GM12878 (cell line): ENCODE results near the gene SMARCE1. TPM values are rescaled to one million over a fixed set of nuclear protein-coding genes. Genes with fewer than 3 reads are reported as not detected.

Source experiments
- ASH2L ChIP-seq: fragments of 300-600, 200-600 bp; sonication (generic); IDR thresholded peaks from 2 replicates; pipeline ENCODE4 v1.6.1; 2017; ENCODE audit warnings: low read depth, mild to moderate bottlenecking, borderline replicate concordance
- ATF7 ChIP-seq: fragments of 450-650 bp; IDR thresholded peaks from 2 replicates; pipeline ENCODE4 v1.6.1; 2016; ENCODE audit warnings: low read depth, mild to moderate bottlenecking
- CHD2 ChIP-seq: IDR thresholded peaks from 2 replicates; pipeline ENCODE4 v1.6.1; 2011; ENCODE audit warnings: low read depth, low read length, improper control_type of control experiment, borderline replicate concordance
- ETV6 ChIP-seq, 2 experiments: fragments of 450-650 bp in 1 of 2; IDR thresholded peaks in 1 of 2; conservative IDR thresholded peaks in 1 of 2; 2 replicates each; pipeline ENCODE4 v1.6.1; 2014; ENCODE audit warnings: antibody characterized with exemption in 1 of 2, borderline replicate concordance in 1 of 2, low read depth in 1 of 2, mild to moderate bottlenecking in 1 of 2, moderate library complexity in 1 of 2
- NRF1 ChIP-seq: conservative IDR thresholded peaks from 2 replicates; pipeline ENCODE4 v1.6.1; 2011; ENCODE audit warnings: mild to moderate bottlenecking, low read depth, low read length, improper control_type of control experiment
- RB1 ChIP-seq: fragments of 450-650 bp; formaldehyde crosslinking; IDR thresholded peaks from 2 replicates; pipeline ENCODE4 v1.6.1; 2017; ENCODE audit warnings: mild to moderate bottlenecking, borderline replicate concordance
- RCOR1 ChIP-seq: conservative IDR thresholded peaks from 2 replicates; pipeline ENCODE4 v1.6.1; 2012; ENCODE audit warnings: low read depth, low read length, improper control_type of control experiment
- SIX5 ChIP-seq: IDR thresholded peaks from 2 replicates; pipeline ENCODE4 v1.6.1; 2011; ENCODE audit warnings: mild to moderate bottlenecking, low read depth, low read length, moderate library complexity; ENCODE audit not compliant: severe bottlenecking
- ZNF217 ChIP-seq: fragments of 450-650 bp; IDR thresholded peaks from 2 replicates; pipeline ENCODE4 v1.6.1; 2017; ENCODE audit warnings: antibody characterized with exemption, mild to moderate bottlenecking
- polyA plus RNA-seq, 11 experiments: library from polyadenylated mRNA; depleted of rRNA in 4 of 11; unstranded in 6 of 11; stranded (reverse) in 5 of 11; fragments of >200 nt; fragmentation: Nextera tagmentation in 4 of 11; fragmentation: Illumina TruSeq in 1 of 11; extraction: Ambion mirVana in 4 of 11; extraction: Trizol in 1 of 11; gene quantifications; 1 replicate in 1 of 11; 2 replicates in 10 of 11; pipeline versions ENCODE4 v1.2.1 to v1.2.3, GENCODE V29; 2011 to 2016; ENCODE audit warnings: inconsistent platforms in 2 of 11, missing spikeins in 2 of 11, low read depth in 1 of 11
- total RNA-seq, 4 experiments: library from RNA; depleted of rRNA in 3 of 4; stranded (reverse); fragments of >200 nt in 3 of 4; fragmentation: Illumina TruSeq in 1 of 4; extraction: Trizol in 1 of 4; gene quantifications; 2 replicates each; pipeline versions ENCODE4 v1.2.1 to v1.2.3, GENCODE V29; 2013 to 2021
- TF ChIP-seq, protein P1 (sequence below): fragments of 450-650 bp; IDR thresholded peaks from 2 replicates; pipeline ENCODE4 v1.6.1; 2014; ENCODE audit warnings: mild to moderate bottlenecking
- TF ChIP-seq, protein P2 (sequence below): IDR thresholded peaks from 2 replicates; pipeline ENCODE4 v1.6.1; 2011; ENCODE audit warnings: mild to moderate bottlenecking, low read depth, low read length, moderate library complexity; ENCODE audit not compliant: insufficient replicate concordance
- TF ChIP-seq, protein P3 (sequence below): fragments of 450-650 bp; conservative IDR thresholded peaks from 2 replicates; pipeline ENCODE4 v1.6.1; 2017; ENCODE audit warnings: mild to moderate bottlenecking, moderate library complexity
- TF ChIP-seq, protein P4 (sequence below): IDR thresholded peaks from 2 replicates; pipeline ENCODE4 v1.6.1; 2012; ENCODE audit warnings: low read depth, low read length, improper control_type of control experiment
- TF ChIP-seq, protein P5 (sequence below): IDR thresholded peaks from 2 replicates; pipeline ENCODE4 v1.6.1; 2012; ENCODE audit warnings: improper control_type of control experiment, low read depth, low read length; ENCODE audit not compliant: insufficient replicate concordance
- TF ChIP-seq, protein P6 (sequence below): fragments of 450-650 bp; formaldehyde crosslinking; IDR thresholded peaks from 2 replicates; pipeline ENCODE4 v1.5.0; 2022; ENCODE audit warnings: mild to moderate bottlenecking, missing genetic modification characterization

The SMARCE1 gene
- total and polyA plus RNA-seq, 10 of the 15 experiments (the other 5 are each of a cell fraction or from before 2014, with no cell fraction given): 87.9 to 191 (median 132) TPM

DNA sequence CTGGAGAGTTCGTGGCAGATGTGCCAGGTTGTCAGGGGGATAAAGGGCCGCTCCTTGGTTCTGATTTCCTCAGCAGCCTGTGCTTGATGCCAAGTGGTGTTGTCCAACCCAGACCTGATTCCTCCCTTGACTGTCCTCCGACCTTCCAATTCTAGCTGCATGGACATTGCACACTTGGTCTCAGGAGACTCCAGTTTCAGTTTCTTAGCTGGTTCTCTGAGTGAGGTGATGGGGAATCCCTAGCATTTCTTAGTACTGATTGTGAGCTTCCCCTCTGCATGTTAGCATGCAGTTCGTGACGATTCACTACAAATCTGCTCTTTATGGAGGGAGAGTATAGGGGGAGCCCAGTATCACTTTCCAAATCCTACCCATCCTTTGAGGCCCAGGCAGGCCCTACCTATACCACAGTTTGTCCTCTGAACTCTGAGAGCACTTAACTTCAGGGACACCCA, 70.0 kb downstream of the SMARCE1 start (continued):
- TF ChIP-seq, protein P1, sequence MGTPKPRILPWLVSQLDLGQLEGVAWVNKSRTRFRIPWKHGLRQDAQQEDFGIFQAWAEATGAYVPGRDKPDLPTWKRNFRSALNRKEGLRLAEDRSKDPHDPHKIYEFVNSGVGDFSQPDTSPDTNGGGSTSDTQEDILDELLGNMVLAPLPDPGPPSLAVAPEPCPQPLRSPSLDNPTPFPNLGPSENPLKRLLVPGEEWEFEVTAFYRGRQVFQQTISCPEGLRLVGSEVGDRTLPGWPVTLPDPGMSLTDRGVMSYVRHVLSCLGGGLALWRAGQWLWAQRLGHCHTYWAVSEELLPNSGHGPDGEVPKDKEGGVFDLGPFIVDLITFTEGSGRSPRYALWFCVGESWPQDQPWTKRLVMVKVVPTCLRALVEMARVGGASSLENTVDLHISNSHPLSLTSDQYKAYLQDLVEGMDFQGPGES: no peak
- TF ChIP-seq SIX5 (no peak), ATF7 (peak; percentile 96), CHD2 (peak; percentile 69; the same call in 1 of the 2 replicates), RCOR1 (peak; percentile 93; the same call in 1 of the 2 replicates), ASH2L (no peak), ETV6 (conservative IDR thresholded peaks at IDR 0.05 in 1 of 2, IDR thresholded peaks at IDR 0.05 in 1 of 2; ENCODE audit: borderline replicate concordance in 1 of 2, low read depth in 1 of 2) (peak in 1 of 2 experiments; percentile 81; a peak in 2 of 4 replicates), RB1 (no peak), NRF1 (no peak), ZNF217 (no peak)
- TF ChIP-seq, protein P2, sequence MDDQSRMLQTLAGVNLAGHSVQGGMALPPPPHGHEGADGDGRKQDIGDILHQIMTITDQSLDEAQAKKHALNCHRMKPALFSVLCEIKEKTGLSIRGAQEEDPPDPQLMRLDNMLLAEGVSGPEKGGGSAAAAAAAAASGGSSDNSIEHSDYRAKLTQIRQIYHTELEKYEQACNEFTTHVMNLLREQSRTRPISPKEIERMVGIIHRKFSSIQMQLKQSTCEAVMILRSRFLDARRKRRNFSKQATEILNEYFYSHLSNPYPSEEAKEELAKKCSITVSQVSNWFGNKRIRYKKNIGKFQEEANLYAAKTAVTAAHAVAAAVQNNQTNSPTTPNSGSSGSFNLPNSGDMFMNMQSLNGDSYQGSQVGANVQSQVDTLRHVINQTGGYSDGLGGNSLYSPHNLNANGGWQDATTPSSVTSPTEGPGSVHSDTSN: no peak
- TF ChIP-seq, protein P3, sequence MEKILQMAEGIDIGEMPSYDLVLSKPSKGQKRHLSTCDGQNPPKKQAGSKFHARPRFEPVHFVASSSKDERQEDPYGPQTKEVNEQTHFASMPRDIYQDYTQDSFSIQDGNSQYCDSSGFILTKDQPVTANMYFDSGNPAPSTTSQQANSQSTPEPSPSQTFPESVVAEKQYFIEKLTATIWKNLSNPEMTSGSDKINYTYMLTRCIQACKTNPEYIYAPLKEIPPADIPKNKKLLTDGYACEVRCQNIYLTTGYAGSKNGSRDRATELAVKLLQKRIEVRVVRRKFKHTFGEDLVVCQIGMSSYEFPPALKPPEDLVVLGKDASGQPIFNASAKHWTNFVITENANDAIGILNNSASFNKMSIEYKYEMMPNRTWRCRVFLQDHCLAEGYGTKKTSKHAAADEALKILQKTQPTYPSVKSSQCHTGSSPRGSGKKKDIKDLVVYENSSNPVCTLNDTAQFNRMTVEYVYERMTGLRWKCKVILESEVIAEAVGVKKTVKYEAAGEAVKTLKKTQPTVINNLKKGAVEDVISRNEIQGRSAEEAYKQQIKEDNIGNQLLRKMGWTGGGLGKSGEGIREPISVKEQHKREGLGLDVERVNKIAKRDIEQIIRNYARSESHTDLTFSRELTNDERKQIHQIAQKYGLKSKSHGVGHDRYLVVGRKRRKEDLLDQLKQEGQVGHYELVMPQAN: no peak
- TF ChIP-seq, protein P4, sequence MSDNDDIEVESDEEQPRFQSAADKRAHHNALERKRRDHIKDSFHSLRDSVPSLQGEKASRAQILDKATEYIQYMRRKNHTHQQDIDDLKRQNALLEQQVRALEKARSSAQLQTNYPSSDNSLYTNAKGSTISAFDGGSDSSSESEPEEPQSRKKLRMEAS: 0 out of 2 replicates have a peak, but pooled peaks have one; percentile 53
- TF ChIP-seq, protein P5, sequence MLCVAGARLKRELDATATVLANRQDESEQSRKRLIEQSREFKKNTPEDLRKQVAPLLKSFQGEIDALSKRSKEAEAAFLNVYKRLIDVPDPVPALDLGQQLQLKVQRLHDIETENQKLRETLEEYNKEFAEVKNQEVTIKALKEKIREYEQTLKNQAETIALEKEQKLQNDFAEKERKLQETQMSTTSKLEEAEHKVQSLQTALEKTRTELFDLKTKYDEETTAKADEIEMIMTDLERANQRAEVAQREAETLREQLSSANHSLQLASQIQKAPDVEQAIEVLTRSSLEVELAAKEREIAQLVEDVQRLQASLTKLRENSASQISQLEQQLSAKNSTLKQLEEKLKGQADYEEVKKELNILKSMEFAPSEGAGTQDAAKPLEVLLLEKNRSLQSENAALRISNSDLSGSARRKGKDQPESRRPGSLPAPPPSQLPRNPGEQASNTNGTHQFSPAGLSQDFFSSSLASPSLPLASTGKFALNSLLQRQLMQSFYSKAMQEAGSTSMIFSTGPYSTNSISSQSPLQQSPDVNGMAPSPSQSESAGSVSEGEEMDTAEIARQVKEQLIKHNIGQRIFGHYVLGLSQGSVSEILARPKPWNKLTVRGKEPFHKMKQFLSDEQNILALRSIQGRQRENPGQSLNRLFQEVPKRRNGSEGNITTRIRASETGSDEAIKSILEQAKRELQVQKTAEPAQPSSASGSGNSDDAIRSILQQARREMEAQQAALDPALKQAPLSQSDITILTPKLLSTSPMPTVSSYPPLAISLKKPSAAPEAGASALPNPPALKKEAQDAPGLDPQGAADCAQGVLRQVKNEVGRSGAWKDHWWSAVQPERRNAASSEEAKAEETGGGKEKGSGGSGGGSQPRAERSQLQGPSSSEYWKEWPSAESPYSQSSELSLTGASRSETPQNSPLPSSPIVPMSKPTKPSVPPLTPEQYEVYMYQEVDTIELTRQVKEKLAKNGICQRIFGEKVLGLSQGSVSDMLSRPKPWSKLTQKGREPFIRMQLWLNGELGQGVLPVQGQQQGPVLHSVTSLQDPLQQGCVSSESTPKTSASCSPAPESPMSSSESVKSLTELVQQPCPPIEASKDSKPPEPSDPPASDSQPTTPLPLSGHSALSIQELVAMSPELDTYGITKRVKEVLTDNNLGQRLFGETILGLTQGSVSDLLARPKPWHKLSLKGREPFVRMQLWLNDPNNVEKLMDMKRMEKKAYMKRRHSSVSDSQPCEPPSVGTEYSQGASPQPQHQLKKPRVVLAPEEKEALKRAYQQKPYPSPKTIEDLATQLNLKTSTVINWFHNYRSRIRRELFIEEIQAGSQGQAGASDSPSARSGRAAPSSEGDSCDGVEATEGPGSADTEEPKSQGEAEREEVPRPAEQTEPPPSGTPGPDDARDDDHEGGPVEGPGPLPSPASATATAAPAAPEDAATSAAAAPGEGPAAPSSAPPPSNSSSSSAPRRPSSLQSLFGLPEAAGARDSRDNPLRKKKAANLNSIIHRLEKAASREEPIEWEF: peak; percentile 79
- TF ChIP-seq, protein P6, sequence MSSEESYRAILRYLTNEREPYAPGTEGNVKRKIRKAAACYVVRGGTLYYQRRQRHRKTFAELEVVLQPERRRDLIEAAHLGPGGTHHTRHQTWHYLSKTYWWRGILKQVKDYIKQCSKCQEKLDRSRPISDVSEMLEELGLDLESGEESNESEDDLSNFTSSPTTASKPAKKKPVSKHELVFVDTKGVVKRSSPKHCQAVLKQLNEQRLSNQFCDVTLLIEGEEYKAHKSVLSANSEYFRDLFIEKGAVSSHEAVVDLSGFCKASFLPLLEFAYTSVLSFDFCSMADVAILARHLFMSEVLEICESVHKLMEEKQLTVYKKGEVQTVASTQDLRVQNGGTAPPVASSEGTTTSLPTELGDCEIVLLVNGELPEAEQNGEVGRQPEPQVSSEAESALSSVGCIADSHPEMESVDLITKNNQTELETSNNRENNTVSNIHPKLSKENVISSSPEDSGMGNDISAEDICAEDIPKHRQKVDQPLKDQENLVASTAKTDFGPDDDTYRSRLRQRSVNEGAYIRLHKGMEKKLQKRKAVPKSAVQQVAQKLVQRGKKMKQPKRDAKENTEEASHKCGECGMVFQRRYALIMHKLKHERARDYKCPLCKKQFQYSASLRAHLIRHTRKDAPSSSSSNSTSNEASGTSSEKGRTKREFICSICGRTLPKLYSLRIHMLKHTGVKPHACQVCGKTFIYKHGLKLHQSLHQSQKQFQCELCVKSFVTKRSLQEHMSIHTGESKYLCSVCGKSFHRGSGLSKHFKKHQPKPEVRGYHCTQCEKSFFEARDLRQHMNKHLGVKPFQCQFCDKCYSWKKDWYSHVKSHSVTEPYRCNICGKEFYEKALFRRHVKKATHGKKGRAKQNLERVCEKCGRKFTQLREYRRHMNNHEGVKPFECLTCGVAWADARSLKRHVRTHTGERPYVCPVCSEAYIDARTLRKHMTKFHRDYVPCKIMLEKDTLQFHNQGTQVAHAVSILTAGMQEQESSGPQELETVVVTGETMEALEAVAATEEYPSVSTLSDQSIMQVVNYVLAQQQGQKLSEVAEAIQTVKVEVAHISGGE (CRISPR knock-in tag): no peak
